Panc1 (cell line): ENCODE data around the gene EFNB1. TPM values are rescaled to one million over a fixed set of nuclear protein-coding genes. Genes with fewer than 3 reads are reported as not detected.
A peak's percentile ranks its signal among the peaks of the same experiment; 100 is the strongest.
"Not testable (repeated sequence)": the region's sequence is repeated elsewhere in the genome, so short reads cannot be mapped to it uniquely, and the experiment has no call there.

Source experiments
- ATAC-seq: fragments of 200-7000 bp; cut with Tn5 transposase; 2 replicates; pipeline ENCODE4 v1.9.1; 2020; ENCODE audit warnings: mild to moderate bottlenecking, moderate library complexity
- Bru-seq: library from RNA; stranded (reverse); fragments of 400-500 nt; gene quantifications from one replicate; lab custom pipeline; 2021; lab: Mats Ljungman, UMichigan
- BruChase-seq, 2 experiments: library from RNA; stranded (reverse); fragments of 400-500 nt; gene quantifications; one replicate each; lab custom pipeline; 2021; lab: Mats Ljungman, UMichigan
- BruUV-seq: library from RNA; stranded (reverse); fragments of 400-500 nt; replicated peaks from 2 replicates; lab custom pipeline; 2021; lab: Mats Ljungman, UMichigan
- CTCF ChIA-PET: fragments of 300-600 bp; sonication (Branson Sonifier 250); formaldehyde crosslinking; loops from one replicate; lab custom pipeline; 2022; ENCODE audit warnings: antibody characterized with exemption; lab: Charles Lee
- POLR2A ChIA-PET: fragments of 300-600 bp; sonication (Branson Sonifier 250); formaldehyde crosslinking; loops from one replicate; lab custom pipeline; 2022; ENCODE audit warnings: antibody characterized with exemption; lab: Charles Lee
- DNase-seq: peaks from one replicate; pipeline ENCODE4 v3.0.0-alpha.2; 2010; ENCODE audit warnings: low read depth, low spot score
- H3K27ac ChIP-seq: 2 replicates; pipeline ENCODE4 v1.5.1; 2011; ENCODE audit warnings: mild to moderate bottlenecking, low read length, inconsistent platforms
- H3K27me3 ChIP-seq: fragments of 200-500 bp; sonication (Bioruptor generic); 2 replicates; pipeline ENCODE4 v1.6.0; 2014; ENCODE audit warnings: low read length, inconsistent platforms; ENCODE audit not compliant: control insufficient read depth, insufficient read depth
- H3K36me3 ChIP-seq: fragments of 200-500 bp; sonication (Bioruptor generic); 2 replicates; pipeline ENCODE4 v1.5.1; 2014; ENCODE audit warnings: inconsistent platforms, mild to moderate bottlenecking, low read length, moderate library complexity; ENCODE audit not compliant: control insufficient read depth, insufficient read depth
- H3K4me1 ChIP-seq: 2 replicates; pipeline ENCODE4 v1.5.1; 2011; ENCODE audit warnings: inconsistent platforms, mild to moderate bottlenecking, low read length, moderate library complexity; ENCODE audit not compliant: control insufficient read depth, insufficient read depth
- H3K4me3 ChIP-seq, 2 experiments: 2 replicates each; pipeline ENCODE4 v1.5.1; 2011 to 2012; ENCODE audit warnings: low read depth in 2 of 2, low read length in 2 of 2, mild to moderate bottlenecking in 2 of 2, inconsistent platforms in 1 of 2, moderate library complexity in 1 of 2
- H3K9me3 ChIP-seq: fragments of 200-500 bp; sonication (Bioruptor generic); 2 replicates; pipeline ENCODE4 v1.5.1; 2014; ENCODE audit warnings: low read depth, mild to moderate bottlenecking, inconsistent platforms, low read length, moderate library complexity; ENCODE audit not compliant: control insufficient read depth, insufficient read depth
- CTCF ChIP-seq: fragments of 450-650 bp; IDR thresholded peaks from 2 replicates; pipeline ENCODE4 v1.5.1; 2017; ENCODE audit warnings: mild to moderate bottlenecking
- POLR2AphosphoS5 ChIP-seq: IDR thresholded peaks from 2 replicates; pipeline ENCODE4 v1.6.1; 2012; ENCODE audit warnings: mild to moderate bottlenecking, low read depth, low read length, moderate library complexity
- REST ChIP-seq, 2 experiments: IDR thresholded peaks; 2 replicates each; pipeline ENCODE4 v1.6.1; 2011 to 2012; ENCODE audit warnings: low read depth in 2 of 2, control low read depth in 1 of 2, low read length in 1 of 2, mild to moderate bottlenecking in 1 of 2, moderate library complexity in 1 of 2; ENCODE audit not compliant: insufficient read depth in 1 of 2
- SIN3A ChIP-seq: IDR thresholded peaks from 2 replicates; pipeline ENCODE4 v1.6.1; 2012; ENCODE audit warnings: low read depth, mild to moderate bottlenecking, low read length, moderate library complexity, borderline replicate concordance; ENCODE audit not compliant: insufficient read depth
- TCF7L2 ChIP-seq: IDR thresholded peaks from 2 replicates; pipeline ENCODE4 v1.6.1; 2011; ENCODE audit warnings: mild to moderate bottlenecking, low read depth, low read length, inconsistent platforms
- in situ Hi-C: cut with HindIII; loops from 2 replicates; pipeline ENCODE4 v1.10.0; 2016; ENCODE audit warnings: low sequenced_read_pairs, low pct_unique_long_range_greater_than_20kb
- intact Hi-C: fragments of 100-400 bp; cut with micrococcal nuclease; formaldehyde crosslinking; loops from one replicate; pipeline ENCODE4 v1.10.0; 2022; ENCODE audit not compliant: unreplicated experiment
- long read RNA-seq: library from polyadenylated mRNA; unstranded; transcript quantifications from one replicate; pipeline ENCODE4 v2.0.0, GENCODE V29; 2021; ENCODE audit not compliant: unreplicated experiment
- polyA plus RNA-seq: library from polyadenylated mRNA; unstranded; fragments of >200 nt; gene quantifications from one replicate; pipeline ENCODE4 v1.2.1, GENCODE V29; 2012; ENCODE audit warnings: missing spikeins; ENCODE audit not compliant: insufficient read length
- total RNA-seq: library from RNA; stranded (reverse); gene quantifications from one replicate; pipeline ENCODE4 v1.2.1, GENCODE V29; 2021; ENCODE audit not compliant: unreplicated experiment

EFNB1 gene
- 12.9 TPM for total RNA-seq
- polyA plus RNA-seq = 12.5 TPM
- Bru-seq, nascent RNA = percentile 44 among the genes with signal in this experiment
- percentile 52 among the genes with signal in this experiment for BruChase-seq, experiment 1, labeled RNA remaining after a 2-hour chase
- BruChase-seq, experiment 2, labeled RNA remaining after a 6-hour chase = percentile 63 among the genes with signal in this experiment
- long read RNA-seq, transcript EFNB1-201 (5 exons, 3,314 nt) = major isoform, 13 of 22 reads
- long read RNA-seq, partial matches to known transcripts = 9 of 22 reads
- long read RNA-seq, other reads (novel, unspliced or antisense) = 0 of 22 reads

DNA sequence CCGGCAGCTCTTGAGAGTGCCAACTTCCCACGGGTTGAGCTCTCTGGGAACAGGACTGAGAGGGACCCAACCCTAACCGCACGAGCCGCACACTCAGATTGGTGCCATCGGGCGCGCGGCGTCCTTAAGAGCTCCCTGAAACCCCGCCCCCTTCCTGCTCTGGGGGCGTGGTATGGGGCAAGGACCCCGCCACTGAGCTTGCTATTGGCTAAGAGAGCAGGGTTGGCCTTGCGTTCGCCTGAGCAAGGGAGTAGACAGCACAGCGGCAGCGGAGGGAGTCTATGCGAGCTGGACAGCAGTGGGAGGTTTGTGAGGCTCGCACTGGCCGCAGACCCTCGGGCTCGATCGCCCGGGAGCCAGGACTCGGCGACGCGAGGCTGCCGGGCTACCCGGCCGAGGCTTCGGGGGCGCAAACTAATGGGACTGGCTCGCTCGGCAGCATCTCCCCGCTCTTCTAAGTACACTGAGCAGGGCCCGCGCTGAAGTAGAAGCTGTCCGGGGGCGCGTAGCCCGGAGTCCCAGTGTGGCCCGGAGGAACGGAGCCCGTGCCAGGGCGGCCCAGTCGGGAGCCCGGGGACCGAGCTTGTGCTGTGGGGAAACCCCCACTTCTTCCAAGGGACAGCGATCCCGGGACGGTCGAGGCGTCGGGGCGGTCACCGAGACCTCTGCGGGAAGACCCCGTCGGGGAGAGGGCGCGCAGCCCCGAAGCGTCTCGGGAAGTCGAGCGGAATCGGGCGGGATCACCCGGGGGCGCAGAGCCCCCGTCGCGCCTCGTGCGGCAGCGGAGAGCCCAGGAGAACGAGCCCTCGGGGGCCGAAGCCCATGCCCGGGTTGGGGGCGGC lies at the start of gene EFNB1:
EFNB1 (plus strand) TSS at position 282 of the 842 bp plus-strand sequence. CDS start 756 bp downstream, outside the sequence.
- Histone ChIP-seq H3K4me3 (peak within 1 kb of the TSS; percentile 58 to 72), H3K27me3 (no peaks in the 10 kb centered on the region), H3K4me1 (no peaks in the 10 kb centered on the region; the same call in none of the 2 replicates), H3K27ac (peak within 1 kb of the TSS; percentile 72), H3K36me3 (no peaks in the 10 kb centered on the region), H3K9me3 (no peaks in the 10 kb centered on the region)
- in situ Hi-C loops (no loop called here), intact Hi-C loops (loop anchor here (1.0 to 10.0 kb wide), 5 partner anchors 232 to 1266 kb away; no protein-coding TSS in a partner anchor)
- BruUV-seq = TSS peak; percentile 91
- no peak for TF ChIP-seq SIN3A
- peak; percentile 75 for TF ChIP-seq POLR2AphosphoS5
- TF ChIP-seq CTCF = no peak
- 0 out of 2 replicates have a peak, but pooled peaks have one; percentile 53 for TF ChIP-seq TCF7L2
- peak; percentile 42 to 78; a peak in 3 of 4 replicates for TF ChIP-seq REST (IDR thresholded peaks at IDR 0.05; ENCODE audit: insufficient read depth in 1 of 2, low read depth in 2 of 2, low read length in 1 of 2)
- CTCF ChIA-PET = interaction anchor here (0.5 to 2.4 kb wide), 6 partner anchors 232 to 647 kb away, joined by 3 to 15 read pairs (median 6); no protein-coding TSS in a partner anchor
- POLR2A ChIA-PET = interaction anchor here (0.6 kb wide), 1 partner anchor 174 kb away, joined by 3 read pairs; no protein-coding TSS in a partner anchor
- DNase-seq (peak; percentile 67), ATAC-seq (peak; percentile 91)

DNA sequence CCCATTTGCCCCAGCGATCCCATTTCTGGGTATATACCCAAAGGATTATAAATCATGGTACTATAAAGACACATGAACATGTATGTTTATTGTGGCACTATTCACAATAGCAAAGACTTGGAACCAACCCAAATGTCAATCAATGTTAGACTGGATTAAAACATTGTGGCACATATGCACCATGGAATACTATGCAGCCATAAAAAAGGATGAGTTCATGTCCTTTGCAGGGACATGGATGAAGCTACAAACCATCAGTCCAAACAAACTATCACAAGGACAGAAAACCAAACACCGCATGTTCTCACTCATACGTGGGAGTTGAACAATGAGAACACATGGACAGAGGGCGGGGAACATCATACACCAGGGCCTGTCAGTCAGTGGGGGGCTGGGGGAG lies 47.5 kb upstream of the EFNB1 start:
- DNase-seq, ATAC-seq, POLR2A ChIA-PET, H3K4me1 ChIP-seq, CTCF ChIA-PET, intact Hi-C loops, H3K27me3 ChIP-seq, H3K4me3 ChIP-seq, BruUV-seq, in situ Hi-C loops, H3K27ac ChIP-seq, H3K9me3 ChIP-seq, H3K36me3 ChIP-seq: not testable (repeated sequence)
